Mesodermal cell (in vitro differentiated cells): ENCODE results near the gene NAGPA.

ENCODE experiments used
- H3K27ac ChIP-seq: 2 replicates; pipeline ENCODE4 v1.7.0; 2013; ENCODE audit warnings: mild to moderate bottlenecking, low read depth, low read length, moderate library complexity; ENCODE audit not compliant: severe bottlenecking
- H3K36me3 ChIP-seq: 2 replicates; pipeline ENCODE4 v1.7.1; 2013; ENCODE audit warnings: mild to moderate bottlenecking, low read length, moderate library complexity; ENCODE audit not compliant: control insufficient read depth, insufficient read depth
- H3K4me1 ChIP-seq: one replicate; pipeline ENCODE4 v1.7.1; 2013; ENCODE audit warnings: mild to moderate bottlenecking, low read length; ENCODE audit not compliant: insufficient read depth, control insufficient read depth, poor library complexity, severe bottlenecking
- H3K4me3 ChIP-seq: 2 replicates; pipeline ENCODE4 v1.7.0; 2013; ENCODE audit warnings: low read length, control low read depth, mild to moderate bottlenecking; ENCODE audit not compliant: insufficient read depth, poor library complexity, severe bottlenecking; ENCODE audit errors: extremely low read depth
- H3K9me3 ChIP-seq: 2 replicates; pipeline ENCODE4 v1.7.1; 2013; ENCODE audit warnings: mild to moderate bottlenecking, low read length, moderate library complexity; ENCODE audit not compliant: control insufficient read depth
- WGBS, 2 experiments: methylation state at CpG; one replicate each; pipeline ENCODE4 v1.1.5; 2013; ENCODE audit warnings: missing lambda C conversion rate in 2 of 2; ENCODE audit not compliant: insufficient coverage in 2 of 2; 5-methylcytosine and 5-hydroxymethylcytosine counted together

Gene NAGPA

DNA sequence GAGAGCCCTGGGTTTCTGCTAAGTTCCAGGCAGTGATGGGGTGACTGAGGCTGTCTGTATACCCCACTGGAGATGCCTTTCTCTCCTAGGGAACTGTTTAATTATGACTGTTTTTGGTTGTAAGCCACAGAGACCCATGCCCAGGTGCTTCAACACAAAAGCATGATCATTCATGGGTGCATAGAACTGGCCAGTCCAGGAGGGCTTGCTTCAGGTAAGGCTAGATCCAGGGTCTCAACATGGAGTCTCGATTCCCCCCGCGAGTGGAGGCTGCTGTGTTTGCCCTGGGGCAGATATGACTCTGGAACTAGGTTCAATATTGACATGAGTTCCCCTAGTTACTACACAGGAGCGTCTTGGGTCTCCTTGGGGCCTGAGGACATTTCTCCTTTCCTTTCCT lies 17.8 kb downstream of the NAGPA start:
- 86 to 96% methylated on average over 4 of the region's 4 CpGs for WGBS, 2 experiments
- Histone ChIP-seq H3K36me3 (no peaks in the 10 kb centered on the region), H3K9me3 (no peaks in the 10 kb centered on the region), H3K4me3 (no peak overlapping the region), H3K27ac (no peak overlapping the region), H3K4me1 (no peaks in the 10 kb centered on the region)

GRCh38 chr16:5015351-5015750 lies 18.4 kb downstream of the NAGPA start:
- Histone ChIP-seq H3K27ac (no peak overlapping the region), H3K4me3 (no peak overlapping the region), H3K36me3 (no peaks in the 10 kb centered on the region), H3K4me1 (no peaks in the 10 kb centered on the region), H3K9me3 (no peaks in the 10 kb centered on the region)
- WGBS, 2 experiments = 70 to 89% methylated on average over 3 to 4 of the region's 4 CpGs

- Histone ChIP-seq H3K4me3 (no peak overlapping the region), H3K4me1 (no peaks in the 10 kb centered on the region), H3K36me3 (no peaks in the 10 kb centered on the region), H3K27ac (no peak overlapping the region), H3K9me3 (no peaks in the 10 kb centered on the region)
- 83 to 88% methylated on average over 1 to 3 of the region's 6 CpGs for WGBS, 2 experiments
These were observed 20.8 kb downstream of the NAGPA start for GRCh38 chr16:5012887-5013286.

DNA sequence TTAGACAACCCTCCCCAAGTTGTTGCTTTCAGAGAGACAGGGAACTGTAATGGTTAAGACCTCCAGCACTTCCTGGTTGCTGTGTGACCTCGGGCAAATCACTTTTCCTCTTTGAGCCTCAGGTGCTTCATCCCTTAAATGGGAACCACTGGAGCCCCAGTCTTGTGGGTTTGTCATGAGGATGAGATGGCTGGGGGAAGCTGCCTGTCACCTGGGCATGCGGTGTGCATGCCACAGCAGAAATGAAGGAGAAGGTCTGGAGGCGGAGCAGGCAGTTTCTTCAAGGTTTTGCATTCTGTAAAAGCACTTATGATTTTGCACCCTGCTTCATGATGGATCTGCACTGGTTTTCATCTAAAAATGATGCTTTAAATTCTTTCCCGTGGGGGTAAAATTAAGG lies 22.1 kb downstream of the NAGPA start:
- WGBS, 2 experiments = 85 to 92% methylated on average over 3 of the region's 4 CpGs
- Histone ChIP-seq H3K9me3 (no peaks in the 10 kb centered on the region), H3K36me3 (no peaks in the 10 kb centered on the region)

GRCh38 chr16:5010576-5011329 lies 23.0 kb downstream of the NAGPA start:
- H3K9me3 ChIP-seq = no peaks in the 10 kb centered on the region
- no peaks in the 10 kb centered on the region for H3K36me3 ChIP-seq
- H3K4me3 ChIP-seq = no peak overlapping the region
- no peak overlapping the region for H3K27ac ChIP-seq
- H3K4me1 ChIP-seq = no peaks in the 10 kb centered on the region
- WGBS, 2 experiments = 69 to 79% methylated on average over 11 to 14 of the region's 15 CpGs

More for the DNA sequence above, 22.1 kb downstream of the NAGPA start:
- Histone ChIP-seq H3K4me3 (no peak overlapping the region), H3K27ac (no peak overlapping the region), H3K4me1 (no peaks in the 10 kb centered on the region)

DNA sequence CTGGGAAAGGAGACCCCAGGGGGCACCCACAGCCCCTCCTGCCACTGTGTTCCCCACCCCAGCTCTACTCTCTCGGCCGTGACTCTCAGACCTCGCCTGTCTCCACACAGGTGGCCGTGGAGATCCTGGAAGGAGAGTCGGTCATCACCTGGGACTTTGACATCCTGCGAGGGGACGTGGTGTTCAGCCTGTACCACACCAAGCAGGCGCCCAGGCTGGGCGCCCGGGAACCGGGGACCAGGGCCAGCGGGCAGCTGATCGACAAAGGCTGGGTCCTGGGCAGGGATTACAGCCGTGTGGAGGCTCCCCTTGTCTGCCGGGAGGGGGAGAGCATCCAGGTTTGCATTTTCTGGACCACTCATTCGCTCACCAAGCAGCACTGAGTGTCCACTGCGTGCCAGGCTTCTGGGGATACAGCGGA lies 25.4 kb downstream of the NAGPA start:
- Histone ChIP-seq H3K4me3 (no peak overlapping the region), H3K4me1 (no peaks in the 10 kb centered on the region), H3K36me3 (no peaks in the 10 kb centered on the region), H3K27ac (no peak overlapping the region), H3K9me3 (no peaks in the 10 kb centered on the region)
- 92 to 94% methylated on average over 13 to 18 of the region's 18 CpGs for WGBS, 2 experiments

- Histone ChIP-seq H3K36me3 (no peaks in the 10 kb centered on the region), H3K4me3 (no peak overlapping the region), H3K27ac (no peak overlapping the region), H3K4me1 (no peaks in the 10 kb centered on the region), H3K9me3 (no peaks in the 10 kb centered on the region)
- 82 to 90% methylated on average over 5 to 6 of the region's 10 CpGs for WGBS, 2 experiments
These were observed 26.5 kb downstream of the NAGPA start for GRCh38 chr16:5007256-5007655.

GRCh38 chr16:5006348-5007193 lies 27.2 kb downstream of the NAGPA start:
- no peak overlapping the region for H3K27ac ChIP-seq
- WGBS, 2 experiments = 86 to 90% methylated on average over 16 to 22 of the region's 22 CpGs
- H3K4me3 ChIP-seq = no peak overlapping the region

DNA sequence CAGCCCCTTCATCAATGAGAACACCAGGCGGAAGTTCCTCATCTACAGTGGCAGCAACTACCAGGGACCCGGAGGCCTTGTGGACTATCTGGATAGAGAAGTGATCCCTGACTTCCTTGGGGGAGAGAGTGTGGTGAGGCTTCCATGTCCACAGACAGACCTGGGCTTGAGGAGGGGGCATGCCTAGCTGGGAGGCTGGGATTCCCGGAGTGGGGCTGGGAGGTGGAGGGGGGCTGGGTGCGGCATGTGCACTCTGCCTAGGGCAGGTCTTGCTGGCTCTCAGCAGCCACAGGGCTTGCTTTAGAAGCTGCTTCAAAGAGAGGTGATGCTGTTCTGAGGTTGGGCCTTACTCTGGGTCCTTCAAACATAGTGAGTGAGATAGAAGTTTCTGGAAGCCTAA lies 27.8 kb downstream of the NAGPA start:
- Histone ChIP-seq H3K27ac (no peak overlapping the region), H3K4me1 (no peaks in the 10 kb centered on the region), H3K36me3 (no peaks in the 10 kb centered on the region), H3K9me3 (no peaks in the 10 kb centered on the region), H3K4me3 (no peak overlapping the region)
- 87% methylated on average over 4 of the region's 4 CpGs; no CpG with 5 or more reads in 1 of the 2 experiments for WGBS, 2 experiments

More at GRCh38 chr16:5006348-5007193, 27.2 kb downstream of the NAGPA start:
- Histone ChIP-seq H3K4me1 (no peaks in the 10 kb centered on the region), H3K36me3 (no peaks in the 10 kb centered on the region), H3K9me3 (no peaks in the 10 kb centered on the region)

DNA sequence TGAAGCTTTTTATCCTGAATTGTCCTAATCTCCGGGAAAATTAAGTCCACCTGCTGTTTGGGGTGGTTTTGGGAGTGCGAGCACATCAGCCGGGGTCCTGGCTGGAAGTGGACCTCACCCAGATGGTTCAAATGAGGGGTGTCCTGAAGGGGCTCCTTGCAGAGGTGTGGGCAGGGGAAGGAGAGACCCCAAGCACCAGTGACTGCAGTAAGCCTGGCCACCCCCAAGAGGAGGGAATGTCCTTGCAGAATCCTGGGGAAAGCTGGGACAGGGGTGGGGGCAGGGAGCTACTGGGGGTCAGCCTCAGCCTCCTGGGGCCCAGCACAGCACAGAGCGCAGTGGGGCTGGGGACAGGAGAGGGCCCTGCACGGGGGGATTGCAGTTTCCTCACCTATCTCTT lies 29.4 kb downstream of the NAGPA start:
- H3K36me3 ChIP-seq = no peaks in the 10 kb centered on the region
- WGBS, 2 experiments = 80 to 100% methylated on average over 1 to 5 of the region's 5 CpGs

DNA sequence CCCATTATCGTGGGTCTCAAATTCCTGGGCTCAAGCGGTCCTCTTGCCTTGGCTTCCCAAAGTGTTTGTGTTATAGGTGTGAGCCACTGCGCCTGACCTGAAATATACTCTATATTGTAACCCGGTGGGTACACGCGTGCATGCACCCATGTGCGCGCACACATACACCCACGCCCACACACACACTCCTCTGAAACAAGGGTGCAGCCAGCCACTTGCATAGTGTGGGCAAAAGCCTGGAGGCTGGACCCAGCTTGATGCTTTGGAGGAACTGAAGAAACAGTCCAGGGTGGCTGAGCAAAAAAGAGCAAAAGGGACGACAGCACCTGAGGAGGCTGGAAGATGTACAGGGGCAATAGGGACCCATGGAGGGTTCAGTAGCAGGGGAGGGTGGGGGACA lies 29.9 kb downstream of the NAGPA start:
- Histone ChIP-seq H3K4me3 (no peak overlapping the region), H3K4me1 (no peaks in the 10 kb centered on the region), H3K36me3 (no peaks in the 10 kb centered on the region), H3K9me3 (no peaks in the 10 kb centered on the region), H3K27ac (no peak overlapping the region)
- 70 to 93% methylated on average over 1 of the region's 10 CpGs for WGBS, 2 experiments

More for the DNA sequence above, 29.4 kb downstream of the NAGPA start:
- Histone ChIP-seq H3K27ac (no peak overlapping the region), H3K4me1 (no peaks in the 10 kb centered on the region), H3K9me3 (no peaks in the 10 kb centered on the region), H3K4me3 (no peak overlapping the region)
